ENCODE results near the gene DCST1. TPM values are rescaled to one million over a fixed set of nuclear protein-coding genes. Genes with fewer than 3 reads are reported as not detected.

Gene DCST1
- polyA plus RNA-seq, 3 donors, result 0.05 TPM; not detected in 2

DNA sequence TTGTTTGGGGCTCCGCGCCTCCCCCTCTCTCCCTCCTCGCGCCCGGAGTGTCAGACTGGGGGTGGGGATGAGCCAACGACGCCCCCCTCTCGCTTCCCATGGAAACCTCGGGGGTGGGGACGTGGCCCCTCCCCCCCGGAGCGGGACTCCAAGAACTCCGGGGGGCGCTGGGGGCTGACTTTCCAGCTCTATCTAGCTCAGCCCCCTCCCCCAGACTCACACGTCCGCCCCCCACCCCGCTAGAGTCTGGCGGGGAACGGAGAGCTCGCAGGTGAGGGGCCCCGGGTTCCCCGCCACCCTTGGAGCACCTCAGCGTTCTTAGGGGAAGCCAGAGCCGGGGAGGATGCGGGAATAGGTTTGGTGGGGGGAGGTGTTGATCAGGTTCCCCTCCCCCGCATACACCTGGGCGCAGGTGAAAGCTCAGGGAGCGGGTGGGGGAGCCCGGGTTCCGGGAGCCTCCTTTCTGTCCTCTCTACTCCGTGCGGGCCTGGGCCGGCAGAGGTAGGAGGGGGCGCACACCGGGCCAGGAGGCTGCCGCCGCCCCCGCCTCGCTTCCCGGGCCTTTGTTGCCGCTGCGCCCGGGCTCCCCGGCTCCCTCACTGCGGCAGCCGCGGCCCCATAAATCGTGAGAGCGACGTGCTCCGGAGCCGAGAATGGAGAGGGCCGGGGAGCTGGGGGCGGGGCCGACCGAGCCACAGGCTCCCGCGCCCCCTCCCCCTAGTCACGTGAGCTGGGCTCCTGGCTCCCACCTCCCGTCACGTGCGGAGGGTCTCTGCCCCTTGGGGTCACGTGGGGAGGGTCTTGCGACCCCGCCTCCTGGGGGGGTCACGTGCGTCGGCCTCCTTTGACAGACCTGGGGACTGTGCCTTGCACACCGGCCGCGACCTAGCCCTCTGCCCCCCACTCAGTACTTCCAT, 46.9 kb downstream of the DCST1 start:
- H3K4me1 ChIP-seq (ENCODE audit: control insufficient read depth in 1 of 2, insufficient read depth in 2 of 2, low read length in 2 of 2), result peaks cover 52 to 63% of the 10 kb centered on the region in 2 donors
- H3K9me3 ChIP-seq (replicated peaks in 1 of 2; ENCODE audit: control insufficient read depth in 1 of 2, insufficient read depth in 1 of 2, low read length in 2 of 2), result peaks cover 0 to 16% of the 10 kb centered on the region in 2 donors
- no peak overlapping the region for H3K9ac ChIP-seq (ENCODE audit: insufficient read depth, low read length, poor library complexity, severe bottlenecking)
- Mint-ChIP-seq H3K9me3 (peaks cover 0 to 41% (median 15%) of the 10 kb centered on the region in 7 donors), H3K36me3 (peaks cover 13 to 18% of the 10 kb centered on the region in 2 donors), H3K27ac (no peak overlapping the region), H3K4me1 (peaks cover 46% of the 10 kb centered on the region), H3K4me3 (peak overlapping the region in 1 of 2 donors; percentile 94), H3K27me3 (ENCODE audit: low read depth in 3 of 3) (peaks cover 61 to 78% (median 72%) of the 10 kb centered on the region in 3 donors)
- TF ChIP-seq, protein P1, sequence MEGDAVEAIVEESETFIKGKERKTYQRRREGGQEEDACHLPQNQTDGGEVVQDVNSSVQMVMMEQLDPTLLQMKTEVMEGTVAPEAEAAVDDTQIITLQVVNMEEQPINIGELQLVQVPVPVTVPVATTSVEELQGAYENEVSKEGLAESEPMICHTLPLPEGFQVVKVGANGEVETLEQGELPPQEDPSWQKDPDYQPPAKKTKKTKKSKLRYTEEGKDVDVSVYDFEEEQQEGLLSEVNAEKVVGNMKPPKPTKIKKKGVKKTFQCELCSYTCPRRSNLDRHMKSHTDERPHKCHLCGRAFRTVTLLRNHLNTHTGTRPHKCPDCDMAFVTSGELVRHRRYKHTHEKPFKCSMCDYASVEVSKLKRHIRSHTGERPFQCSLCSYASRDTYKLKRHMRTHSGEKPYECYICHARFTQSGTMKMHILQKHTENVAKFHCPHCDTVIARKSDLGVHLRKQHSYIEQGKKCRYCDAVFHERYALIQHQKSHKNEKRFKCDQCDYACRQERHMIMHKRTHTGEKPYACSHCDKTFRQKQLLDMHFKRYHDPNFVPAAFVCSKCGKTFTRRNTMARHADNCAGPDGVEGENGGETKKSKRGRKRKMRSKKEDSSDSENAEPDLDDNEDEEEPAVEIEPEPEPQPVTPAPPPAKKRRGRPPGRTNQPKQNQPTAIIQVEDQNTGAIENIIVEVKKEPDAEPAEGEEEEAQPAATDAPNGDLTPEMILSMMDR (IDR thresholded peaks at IDR 0.05), result no peak
- peaks cover 41% of the 10 kb centered on the region for H4K20me1 ChIP-seq (ENCODE audit: insufficient read depth, low read length)
- H3K4me3 ChIP-seq (replicated peaks in 1 of 3; ENCODE audit: low read depth in 2 of 3, low read length in 3 of 3), result peak overlapping the region in 1 of 3 experiments; percentile 63
- no peak overlapping the region for H2AFZ ChIP-seq (ENCODE audit: insufficient read depth, low read depth, low read length, poor library complexity, severe bottlenecking)
- no peaks in the 10 kb centered on the region for H3K36me3 ChIP-seq (replicated peaks in 1 of 2; ENCODE audit: control insufficient read depth in 1 of 2, insufficient read depth in 2 of 2, low read length in 2 of 2)
- H3K79me2 ChIP-seq (ENCODE audit: insufficient read depth, low read length), result no peaks in the 10 kb centered on the region
- peak in 1 of 3 donors; percentile 1 for DNase-seq
- peak overlapping the region; percentile 77 for H3K4me2 ChIP-seq (replicated peaks; ENCODE audit: extremely low read depth, low read length, poor library complexity, severe bottlenecking)
- H3K27me3 ChIP-seq (ENCODE audit: control insufficient read depth in 2 of 2, insufficient read depth in 2 of 2, low read length in 2 of 2), result peaks cover 57 to 75% of the 10 kb centered on the region in 2 donors
- 0% methylated on average over 33 of the region's 71 CpGs for WGBS (ENCODE audit: insufficient coverage)
- intact Hi-C loops (cut with micrococcal nuclease), result loop anchor here in 1 of 2 donors (10.0 kb wide), 1 partner anchor 526 kb away; the partner anchor contains the start of gene UBE2Q1
- H3K27ac ChIP-seq (ENCODE audit: low read depth in 1 of 2, low read length in 2 of 2), result no peak overlapping the region

DNA sequence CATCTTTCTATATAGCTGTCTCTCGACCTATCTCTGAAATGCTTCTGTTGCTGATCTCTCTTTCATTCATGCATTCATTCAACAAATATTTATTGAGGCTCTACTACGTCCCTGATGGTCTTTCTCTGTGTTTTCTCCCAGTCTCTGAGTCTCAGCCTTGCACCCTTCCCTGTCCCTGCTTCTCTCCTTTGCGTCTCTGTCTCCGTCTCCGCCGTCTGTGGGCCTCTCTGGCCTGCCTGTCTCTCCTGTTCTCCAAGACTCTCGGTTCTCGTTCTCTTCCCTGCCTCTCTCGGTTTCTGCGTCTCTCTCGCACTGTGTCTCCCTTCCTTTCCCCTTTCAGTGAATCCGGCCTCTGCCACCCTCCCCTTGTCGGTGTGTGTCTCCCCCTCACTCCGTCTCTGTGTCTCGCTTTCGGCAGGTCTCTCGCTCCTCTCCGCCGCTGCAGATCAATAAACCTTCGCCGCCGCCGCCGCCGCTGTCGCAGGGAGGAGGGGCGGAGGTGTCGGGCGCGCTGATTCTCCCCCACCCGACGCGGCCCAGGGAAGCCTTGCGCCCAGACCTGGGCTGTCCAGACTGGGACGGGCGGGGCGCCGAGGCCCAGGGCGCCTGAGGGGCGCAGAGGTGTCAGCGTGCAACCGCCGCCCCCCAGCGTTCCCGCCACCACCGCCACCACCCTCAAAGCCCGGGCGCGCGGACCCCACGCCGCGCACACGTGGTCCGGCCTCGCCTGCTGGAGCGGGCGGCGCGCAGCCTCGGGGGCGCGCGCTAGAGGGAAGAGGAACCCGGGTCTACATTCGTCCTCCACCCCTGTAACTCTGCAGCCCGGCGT, 48.1 kb downstream of the DCST1 start:
- peak overlapping the region; percentile 71 to 94 for H3K4me3 Mint-ChIP-seq
- peaks cover 53% of the 10 kb centered on the region for H3K4me1 Mint-ChIP-seq
- intact Hi-C loops (cut with micrococcal nuclease), result loop anchor here in 1 of 2 donors (10.0 kb wide), 1 partner anchor 527 kb away; the partner anchor contains the start of gene UBE2Q1
- Histone ChIP-seq H3K27ac (ENCODE audit: low read depth in 1 of 2, low read length in 2 of 2) (no peak overlapping the region), H3K36me3 (replicated peaks in 1 of 2; ENCODE audit: control insufficient read depth in 1 of 2, insufficient read depth in 2 of 2, low read length in 2 of 2) (no peaks in the 10 kb centered on the region), H3K27me3 (ENCODE audit: control insufficient read depth in 2 of 2, insufficient read depth in 2 of 2, low read length in 2 of 2) (peaks cover 57 to 71% of the 10 kb centered on the region in 2 donors), H4K20me1 (ENCODE audit: insufficient read depth, low read length) (peaks cover 49% of the 10 kb centered on the region), H3K4me3 (replicated peaks in 1 of 3; ENCODE audit: low read depth in 2 of 3, low read length in 3 of 3) (peak overlapping the region in 1 of 3 experiments; percentile 63), H3K9me3 (replicated peaks in 1 of 2; ENCODE audit: control insufficient read depth in 1 of 2, insufficient read depth in 1 of 2, low read length in 2 of 2) (peaks cover 0 to 16% of the 10 kb centered on the region in 2 donors), H3K9ac (ENCODE audit: insufficient read depth, low read length, poor library complexity, severe bottlenecking) (no peak overlapping the region), H3K79me2 (ENCODE audit: insufficient read depth, low read length) (no peaks in the 10 kb centered on the region), H3K4me1 (ENCODE audit: control insufficient read depth in 1 of 2, insufficient read depth in 2 of 2, low read length in 2 of 2) (peaks cover 61 to 74% of the 10 kb centered on the region in 2 donors), H2AFZ (ENCODE audit: insufficient read depth, low read depth, low read length, poor library complexity, severe bottlenecking) (peak overlapping the region; percentile 38), H3K4me2 (replicated peaks; ENCODE audit: extremely low read depth, low read length, poor library complexity, severe bottlenecking) (peak overlapping the region; percentile 77)
- peaks cover 0 to 41% (median 15%) of the 10 kb centered on the region in 7 donors for H3K9me3 Mint-ChIP-seq
- peaks cover 61 to 76% (median 72%) of the 10 kb centered on the region in 3 donors for H3K27me3 Mint-ChIP-seq (ENCODE audit: low read depth in 3 of 3)
- DNase-seq, result no peak
- TF ChIP-seq, protein P1 (IDR thresholded peaks at IDR 0.05), result no peak
- H3K27ac Mint-ChIP-seq, result no peak overlapping the region
- WGBS (ENCODE audit: insufficient coverage), result 6% methylated on average over 38 of the region's 68 CpGs
- H3K36me3 Mint-ChIP-seq, result peaks cover 13 to 18% of the 10 kb centered on the region in 2 donors

Data from CD14-positive monocyte (primary cell).